GM12872 (cell line): Measurements from ENCODE around the gene LRRFIP2.

Source experiments
- TF ChIP-seq, protein P1 (sequence below): IDR thresholded peaks from 3 replicates; pipeline ENCODE4 v1.5.1; 2011; ENCODE audit warnings: low read depth, mild to moderate bottlenecking, low read length, moderate library complexity; ENCODE audit not compliant: insufficient read depth

LRRFIP2 gene

DNA sequence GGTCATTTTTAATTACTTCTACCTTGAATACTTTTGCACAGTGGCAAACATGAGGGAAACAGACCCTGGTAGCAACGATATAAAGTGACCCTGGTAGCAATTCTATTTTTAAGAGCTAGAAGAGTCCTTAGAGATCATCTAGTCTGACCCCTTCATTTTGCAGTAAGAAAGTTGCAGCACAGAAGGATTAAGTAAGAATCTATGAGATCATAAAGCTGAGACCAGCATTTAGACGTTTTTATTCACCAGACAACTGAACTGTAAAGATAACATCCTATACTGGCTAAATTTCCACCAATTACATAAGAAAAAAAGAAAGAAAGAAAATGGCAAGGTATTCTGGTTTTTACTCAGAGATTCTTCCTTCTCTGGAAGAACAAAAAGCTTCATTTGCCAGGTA is 49.9 kb downstream of the LRRFIP2 start:
- TF ChIP-seq, protein P1, sequence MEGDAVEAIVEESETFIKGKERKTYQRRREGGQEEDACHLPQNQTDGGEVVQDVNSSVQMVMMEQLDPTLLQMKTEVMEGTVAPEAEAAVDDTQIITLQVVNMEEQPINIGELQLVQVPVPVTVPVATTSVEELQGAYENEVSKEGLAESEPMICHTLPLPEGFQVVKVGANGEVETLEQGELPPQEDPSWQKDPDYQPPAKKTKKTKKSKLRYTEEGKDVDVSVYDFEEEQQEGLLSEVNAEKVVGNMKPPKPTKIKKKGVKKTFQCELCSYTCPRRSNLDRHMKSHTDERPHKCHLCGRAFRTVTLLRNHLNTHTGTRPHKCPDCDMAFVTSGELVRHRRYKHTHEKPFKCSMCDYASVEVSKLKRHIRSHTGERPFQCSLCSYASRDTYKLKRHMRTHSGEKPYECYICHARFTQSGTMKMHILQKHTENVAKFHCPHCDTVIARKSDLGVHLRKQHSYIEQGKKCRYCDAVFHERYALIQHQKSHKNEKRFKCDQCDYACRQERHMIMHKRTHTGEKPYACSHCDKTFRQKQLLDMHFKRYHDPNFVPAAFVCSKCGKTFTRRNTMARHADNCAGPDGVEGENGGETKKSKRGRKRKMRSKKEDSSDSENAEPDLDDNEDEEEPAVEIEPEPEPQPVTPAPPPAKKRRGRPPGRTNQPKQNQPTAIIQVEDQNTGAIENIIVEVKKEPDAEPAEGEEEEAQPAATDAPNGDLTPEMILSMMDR, result no peak

DNA sequence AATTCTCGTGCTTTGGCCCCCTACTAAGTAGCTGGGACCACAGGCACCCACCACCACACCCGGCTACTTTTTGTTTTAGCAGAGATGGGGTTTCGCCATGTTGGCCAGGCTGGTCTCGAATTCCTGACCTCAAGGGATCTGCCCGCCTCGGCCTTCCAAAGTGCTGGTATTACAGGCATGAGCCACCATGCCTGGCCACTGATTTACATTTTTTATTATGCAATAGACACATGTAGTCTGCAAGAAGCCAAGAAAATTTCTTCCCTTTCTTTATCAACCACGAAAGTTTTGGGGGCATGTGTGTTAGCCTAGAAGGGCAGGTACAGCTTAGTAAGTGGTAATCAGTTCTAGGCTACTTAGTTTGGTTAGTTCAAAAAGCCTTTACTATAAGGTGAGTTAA is 51.1 kb downstream of the LRRFIP2 start:
- TF ChIP-seq, protein P1, result no peak

DNA sequence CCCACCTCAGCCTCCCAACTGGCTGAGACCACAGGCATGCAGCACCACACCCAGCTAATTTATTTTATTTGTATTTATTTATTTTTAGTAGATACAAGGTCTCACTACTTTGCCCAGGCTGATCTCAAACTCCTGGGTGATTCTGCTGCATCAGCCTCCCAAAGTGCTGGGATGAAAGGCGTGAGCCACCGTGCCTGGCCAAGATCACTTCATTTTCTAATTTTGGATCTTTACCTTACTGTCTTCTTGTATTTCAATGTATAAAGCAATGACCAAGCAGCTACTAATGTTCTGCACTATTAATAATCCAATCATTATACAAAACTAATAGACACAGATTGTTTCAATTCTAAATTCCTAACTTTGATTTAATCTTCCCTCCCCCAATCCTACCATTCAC is 56.2 kb downstream of the LRRFIP2 start:
- TF ChIP-seq, protein P1, result no peak

DNA sequence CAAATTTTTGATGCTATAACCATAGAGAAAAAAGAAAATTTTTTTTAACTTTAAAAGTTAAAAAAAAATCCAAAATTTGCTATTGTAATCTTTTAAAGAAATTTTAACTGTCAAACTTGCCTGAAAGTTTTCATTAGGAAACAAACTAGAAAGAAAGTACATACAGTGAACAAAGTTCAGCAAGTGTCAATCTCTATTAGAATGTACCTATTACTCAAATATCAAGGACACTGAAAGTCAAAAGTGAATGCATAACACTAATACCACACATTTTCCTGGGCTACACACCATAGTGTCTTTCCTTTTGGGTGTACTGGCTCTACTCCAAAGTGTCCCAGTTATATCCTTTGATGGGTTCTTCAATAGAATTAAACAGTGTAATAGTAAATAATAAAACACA is 56.8 kb downstream of the LRRFIP2 start:
- TF ChIP-seq, protein P1, result no peak

DNA sequence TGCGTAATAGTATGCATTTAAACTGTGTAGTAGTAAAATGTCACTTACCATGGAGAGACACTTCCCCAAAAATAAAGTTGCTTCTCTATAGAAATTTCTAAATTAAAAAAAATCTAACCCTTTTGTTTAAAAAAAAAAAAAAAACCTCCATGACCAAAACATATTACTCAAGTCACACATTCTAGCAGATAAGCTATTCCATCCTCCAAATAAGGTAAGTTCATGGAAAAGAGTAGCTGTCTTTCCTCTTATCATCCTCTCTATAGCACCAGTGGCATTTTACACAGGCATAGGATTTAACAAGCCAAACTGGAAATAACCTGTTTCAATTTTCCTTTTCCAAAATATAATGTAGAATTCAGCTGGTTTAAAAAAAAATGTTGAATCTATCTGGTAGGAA is 57.4 kb downstream of the LRRFIP2 start:
- TF ChIP-seq, protein P1, result no peak

DNA sequence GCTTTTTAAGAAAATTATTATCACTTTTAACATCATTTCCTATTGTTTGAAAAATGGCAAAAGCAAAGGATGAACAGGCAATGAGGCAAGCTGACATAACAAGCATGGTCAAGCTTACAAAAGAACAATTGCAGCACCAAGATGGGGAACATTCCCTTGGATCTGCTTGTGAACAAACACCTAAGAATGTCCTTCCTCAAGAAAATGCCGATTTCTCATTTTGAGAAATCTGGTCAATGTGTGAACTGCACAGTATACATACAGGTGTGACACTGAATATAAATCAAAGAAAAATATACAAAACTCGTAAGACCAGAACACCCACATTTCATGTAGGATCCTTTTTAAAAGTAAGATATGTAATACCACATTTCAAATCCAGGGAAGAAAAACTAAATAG is 58.9 kb downstream of the LRRFIP2 start:
- TF ChIP-seq, protein P1, result no peak

DNA sequence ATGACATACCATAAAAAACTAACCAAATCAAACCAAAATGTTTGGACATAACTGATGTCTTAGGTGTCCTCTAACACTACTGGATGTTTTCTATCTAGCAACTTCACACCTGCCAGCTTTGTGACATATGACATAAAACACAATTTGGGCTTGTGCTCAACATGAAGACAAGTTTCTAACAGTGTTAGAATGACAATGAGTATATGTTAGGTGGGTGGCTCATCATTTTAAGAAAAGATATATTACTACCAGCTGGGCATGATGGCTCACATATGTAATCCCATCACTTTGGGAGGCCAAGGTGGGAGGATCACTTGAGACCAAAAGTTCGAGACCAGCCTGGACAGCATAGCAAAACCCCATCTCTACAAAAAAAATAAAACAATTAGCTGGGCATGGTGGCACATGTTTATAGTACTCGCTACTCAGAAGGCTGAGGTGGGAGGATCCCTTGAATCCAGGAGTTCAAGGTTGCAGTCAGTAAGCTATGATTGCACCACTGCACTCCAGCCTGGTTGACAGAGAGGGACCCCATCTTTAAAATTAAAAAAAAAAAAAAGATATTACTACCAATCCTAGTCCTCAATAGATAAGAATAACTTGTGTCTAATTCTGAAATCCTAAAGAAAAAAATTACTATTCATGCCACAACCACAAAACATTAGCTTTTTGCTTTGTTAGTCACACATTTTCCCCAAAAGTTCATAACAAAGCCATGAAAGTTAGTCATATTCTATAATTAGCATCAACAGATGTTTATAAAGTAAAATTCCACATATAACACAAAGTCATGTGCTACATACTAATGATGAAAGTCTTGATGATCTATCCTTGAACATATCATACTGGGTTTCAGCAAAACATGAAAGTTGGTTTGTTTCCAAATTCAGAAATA is 59.9 kb downstream of the LRRFIP2 start:
- TF ChIP-seq, protein P1, result no peak
